ENCODE results near the gene DOCK4.

- TF ChIP-seq, protein P1, sequence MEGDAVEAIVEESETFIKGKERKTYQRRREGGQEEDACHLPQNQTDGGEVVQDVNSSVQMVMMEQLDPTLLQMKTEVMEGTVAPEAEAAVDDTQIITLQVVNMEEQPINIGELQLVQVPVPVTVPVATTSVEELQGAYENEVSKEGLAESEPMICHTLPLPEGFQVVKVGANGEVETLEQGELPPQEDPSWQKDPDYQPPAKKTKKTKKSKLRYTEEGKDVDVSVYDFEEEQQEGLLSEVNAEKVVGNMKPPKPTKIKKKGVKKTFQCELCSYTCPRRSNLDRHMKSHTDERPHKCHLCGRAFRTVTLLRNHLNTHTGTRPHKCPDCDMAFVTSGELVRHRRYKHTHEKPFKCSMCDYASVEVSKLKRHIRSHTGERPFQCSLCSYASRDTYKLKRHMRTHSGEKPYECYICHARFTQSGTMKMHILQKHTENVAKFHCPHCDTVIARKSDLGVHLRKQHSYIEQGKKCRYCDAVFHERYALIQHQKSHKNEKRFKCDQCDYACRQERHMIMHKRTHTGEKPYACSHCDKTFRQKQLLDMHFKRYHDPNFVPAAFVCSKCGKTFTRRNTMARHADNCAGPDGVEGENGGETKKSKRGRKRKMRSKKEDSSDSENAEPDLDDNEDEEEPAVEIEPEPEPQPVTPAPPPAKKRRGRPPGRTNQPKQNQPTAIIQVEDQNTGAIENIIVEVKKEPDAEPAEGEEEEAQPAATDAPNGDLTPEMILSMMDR (IDR thresholded peaks at IDR 0.05), result no peak
- no peak for TF ChIP-seq ZFX (IDR thresholded peaks at IDR 0.05; ENCODE audit: borderline replicate concordance)
These were observed 32.8 kb upstream of the DOCK4 start for GRCh38 chr7:112238852-112239610.

Data from 22Rv1 (cell line).